Activated T-cell treated with anti-CD3 and anti-CD28 coated beads, Interleukin-2, amount 50 U/mL, for 24 hours (primary cell): ENCODE results near the gene OMP.

Experiments
- DNase-seq: peaks from one replicate; pipeline ENCODE4 v3.0.0-alpha.2; 2020
- H3K27ac Mint-ChIP-seq: 2 replicates; pipeline ENCODE4 v1.8.0; 2020; ENCODE audit warnings: mild to moderate bottlenecking, mixed read lengths
- H3K27me3 Mint-ChIP-seq: 2 replicates; pipeline ENCODE4 v1.8.0; 2020; ENCODE audit warnings: mixed read lengths
- H3K36me3 Mint-ChIP-seq: 2 replicates; pipeline ENCODE4 v1.8.0; 2020; ENCODE audit warnings: low read depth, mixed read lengths
- H3K4me1 Mint-ChIP-seq: 2 replicates; pipeline ENCODE4 v1.8.0; 2020; ENCODE audit warnings: low read depth, mixed read lengths
- H3K4me3 Mint-ChIP-seq: 2 replicates; pipeline ENCODE4 v1.8.0; 2020; ENCODE audit warnings: mild to moderate bottlenecking, moderate library complexity, mixed read lengths
- H3K9me3 Mint-ChIP-seq: 2 replicates; pipeline ENCODE4 v1.8.0; 2020; ENCODE audit warnings: mixed read lengths

The OMP gene

DNA sequence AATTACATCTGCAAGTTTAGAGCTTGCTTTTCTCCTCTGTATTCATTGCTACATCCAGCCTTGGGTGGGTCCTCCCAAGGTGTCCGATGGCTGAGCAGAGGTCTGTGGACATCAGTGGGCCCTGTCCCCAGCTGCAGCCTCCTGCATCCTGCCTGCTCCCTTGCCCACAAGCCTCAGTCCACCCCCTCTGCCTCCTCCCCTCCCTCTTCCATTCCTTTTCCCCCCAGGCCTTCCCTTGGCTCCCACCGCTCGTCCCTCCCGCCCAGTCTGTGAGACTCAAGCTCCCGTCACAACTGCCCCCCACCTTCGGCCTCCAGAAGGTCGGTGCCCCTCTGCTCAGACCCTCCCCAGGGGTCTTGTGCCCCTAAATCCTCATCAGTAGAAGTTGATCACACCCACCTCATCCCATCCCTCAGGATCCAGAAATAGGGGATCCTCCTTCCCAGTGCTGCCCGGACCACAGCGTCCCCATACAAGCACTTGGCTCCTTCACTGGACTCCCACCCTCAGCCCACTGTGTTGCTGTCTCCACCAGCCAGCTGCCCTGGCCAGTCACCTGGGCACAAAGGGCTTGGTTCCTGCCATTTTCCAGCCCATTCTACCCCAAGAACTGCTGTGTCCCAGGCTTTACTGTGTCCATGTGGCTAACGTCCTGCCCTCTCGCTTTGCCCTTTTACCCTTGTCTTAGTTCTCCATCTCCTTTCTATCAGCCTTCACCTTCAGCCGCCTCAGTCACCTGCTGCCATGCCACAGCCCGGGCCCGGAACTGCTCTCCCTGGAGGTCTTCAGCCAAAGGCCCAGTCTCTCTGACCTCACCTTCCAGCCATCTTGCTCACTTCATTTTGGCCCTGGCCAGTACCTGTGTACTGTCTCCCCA, 2.2 kb upstream of the OMP start:
- Mint-ChIP-seq H3K4me3 (no peak overlapping the region), H3K4me1 (no peaks in the 10 kb centered on the region), H3K36me3 (no peaks in the 10 kb centered on the region), H3K9me3 (no peaks in the 10 kb centered on the region), H3K27me3 (no peaks in the 10 kb centered on the region), H3K27ac (no peak overlapping the region)
- no peak for DNase-seq

DNA sequence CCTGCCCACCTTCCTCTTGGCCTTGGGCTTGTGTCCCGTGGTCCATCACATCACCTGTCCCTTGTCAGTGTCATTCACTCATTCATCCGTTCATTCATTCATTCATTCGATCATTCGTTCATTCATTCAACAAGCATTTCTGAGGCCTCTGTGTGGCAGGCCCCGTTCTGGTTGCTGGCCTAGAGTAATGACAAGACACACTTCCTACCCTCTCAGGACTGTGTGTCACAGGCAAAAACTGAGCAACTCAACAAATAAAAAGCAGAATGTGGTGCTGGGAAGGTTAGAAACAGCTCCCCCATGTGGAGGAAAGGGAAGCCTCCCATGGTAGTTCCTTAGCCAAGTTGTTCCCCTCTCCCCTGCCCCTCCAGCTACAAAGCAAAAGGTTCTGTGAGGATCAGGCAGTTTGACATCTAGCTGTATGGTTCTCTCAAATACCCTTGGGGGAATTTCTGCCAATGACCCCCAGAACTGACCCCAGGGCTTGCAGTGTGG, 1.6 kb upstream of the OMP start:
- H3K27ac Mint-ChIP-seq: no peak overlapping the region
- H3K4me3 Mint-ChIP-seq: no peak overlapping the region
- H3K27me3 Mint-ChIP-seq: no peaks in the 10 kb centered on the region
- no peaks in the 10 kb centered on the region for H3K9me3 Mint-ChIP-seq
- no peaks in the 10 kb centered on the region for H3K36me3 Mint-ChIP-seq
- DNase-seq: no peak
- no peaks in the 10 kb centered on the region for H3K4me1 Mint-ChIP-seq

DNA sequence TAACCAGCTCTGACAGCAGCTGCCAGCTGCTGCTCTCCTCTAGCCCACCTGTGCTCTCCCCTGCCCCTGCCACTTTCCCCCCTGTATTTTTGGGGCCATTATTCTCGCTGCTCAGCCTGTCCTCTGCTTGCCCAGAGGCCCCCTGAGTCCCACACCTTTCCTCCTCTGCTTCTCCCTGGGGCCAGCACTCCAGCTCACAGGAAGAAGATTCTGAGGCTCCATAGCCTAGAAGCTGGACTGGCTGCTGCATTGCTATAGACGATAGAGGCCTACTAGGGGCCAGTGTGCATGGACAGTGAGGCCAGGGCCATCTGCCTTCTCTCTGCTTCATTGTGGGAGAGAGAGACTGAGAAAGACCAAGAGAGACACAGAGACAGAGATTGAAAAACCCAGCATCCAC, 679 bp downstream of the OMP start:
- Mint-ChIP-seq H3K4me1 (no peaks in the 10 kb centered on the region), H3K9me3 (no peaks in the 10 kb centered on the region), H3K4me3 (no peak overlapping the region), H3K27me3 (no peaks in the 10 kb centered on the region), H3K36me3 (no peaks in the 10 kb centered on the region), H3K27ac (no peak overlapping the region)
- no peak for DNase-seq

DNA sequence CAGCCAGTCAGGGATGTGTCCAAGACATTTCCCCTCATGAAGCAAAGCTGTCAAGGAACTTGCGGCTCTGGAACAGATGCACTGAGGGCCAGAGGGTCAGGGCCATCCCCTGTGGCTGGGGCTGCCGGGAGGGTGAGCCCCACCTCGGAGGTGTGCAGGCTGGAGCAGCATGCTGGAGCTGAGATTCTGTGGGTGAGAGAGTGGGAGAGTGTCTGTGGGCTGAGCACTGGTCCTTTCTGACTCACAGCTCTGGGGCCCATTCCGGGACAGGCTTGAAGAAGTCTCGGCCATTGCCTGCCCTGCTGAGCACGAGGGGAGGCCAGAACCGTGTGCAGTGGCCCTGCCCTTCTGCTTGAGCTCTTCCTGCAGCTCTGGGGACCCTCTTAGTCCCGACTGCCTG, 2.1 kb downstream of the OMP start:
- H3K4me1 Mint-ChIP-seq: no peaks in the 10 kb centered on the region

DNA sequence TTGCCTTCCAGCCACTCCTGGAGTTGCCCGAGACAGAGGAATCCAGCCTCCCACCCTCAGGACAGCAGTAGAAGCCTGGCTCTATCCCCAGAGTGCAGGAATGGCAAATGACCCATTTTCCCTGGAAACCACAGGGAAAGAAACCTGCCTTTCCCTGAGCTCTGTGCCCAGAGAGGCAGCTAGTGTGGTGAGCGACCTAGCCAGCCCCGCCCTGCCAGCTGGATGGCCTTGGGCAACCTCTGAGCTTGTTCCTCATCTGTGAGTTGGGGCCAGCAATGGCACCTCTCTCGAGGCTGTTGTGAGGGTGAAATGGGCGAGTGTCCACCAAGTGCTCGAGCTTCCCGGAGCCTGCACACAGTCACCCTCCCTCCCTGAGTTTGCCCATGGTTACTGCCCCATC, 3.7 kb downstream of the OMP start:
- Mint-ChIP-seq H3K4me1 (no peaks in the 10 kb centered on the region), H3K36me3 (no peaks in the 10 kb centered on the region), H3K27ac (no peak overlapping the region), H3K27me3 (no peaks in the 10 kb centered on the region), H3K4me3 (no peak overlapping the region), H3K9me3 (no peaks in the 10 kb centered on the region)
- DNase-seq: no peak

More for the DNA sequence above, 2.1 kb downstream of the OMP start:
- H3K36me3 Mint-ChIP-seq: no peaks in the 10 kb centered on the region
- no peak overlapping the region for H3K4me3 Mint-ChIP-seq
- H3K27ac Mint-ChIP-seq: no peak overlapping the region
- H3K27me3 Mint-ChIP-seq: no peaks in the 10 kb centered on the region
- DNase-seq: no peak
- H3K9me3 Mint-ChIP-seq: no peaks in the 10 kb centered on the region

DNA sequence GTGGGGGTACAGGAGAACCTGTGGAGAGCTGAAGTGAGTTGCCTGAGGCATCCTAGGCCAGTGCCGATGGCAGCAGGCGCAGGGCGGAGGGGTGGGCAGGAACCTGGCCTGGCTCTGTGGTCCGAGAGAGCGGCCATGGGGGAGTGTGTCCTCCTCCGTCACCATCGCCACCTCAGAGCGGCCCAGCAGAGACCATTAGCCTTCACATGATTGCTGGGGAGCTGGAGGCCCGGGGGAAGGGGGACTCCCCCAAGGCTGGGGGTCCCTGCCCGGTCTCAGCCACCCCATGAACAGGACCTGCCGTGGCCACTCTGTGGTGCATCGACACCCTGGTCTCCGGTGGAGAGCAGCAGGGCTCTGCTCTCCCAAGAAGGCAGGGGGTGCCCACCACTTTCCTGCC, 4.1 kb downstream of the OMP start:
- Mint-ChIP-seq H3K4me3 (no peak overlapping the region), H3K36me3 (no peaks in the 10 kb centered on the region), H3K27me3 (no peaks in the 10 kb centered on the region), H3K27ac (no peak overlapping the region), H3K9me3 (no peaks in the 10 kb centered on the region), H3K4me1 (no peaks in the 10 kb centered on the region)
- DNase-seq: no peak

DNA sequence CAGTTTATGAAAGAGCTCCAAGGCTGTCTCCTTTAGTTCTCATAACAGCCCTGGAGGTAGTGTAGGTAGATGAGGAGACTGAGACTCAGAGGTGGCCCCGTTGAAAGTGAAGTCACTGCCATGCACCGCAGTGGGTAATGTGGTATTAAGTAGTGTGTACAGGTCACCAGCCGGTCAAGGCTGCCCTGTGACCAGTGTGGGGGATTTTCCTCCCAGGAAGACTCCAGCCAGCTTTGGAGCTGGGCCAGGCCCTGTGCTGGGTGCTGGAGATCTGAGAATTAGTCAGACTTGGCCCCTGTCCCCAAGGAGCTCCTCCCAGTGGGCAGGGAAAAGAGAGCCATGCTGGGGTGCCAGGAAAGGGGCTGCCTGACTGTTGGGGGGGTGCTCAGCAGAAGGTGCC, 5.3 kb downstream of the OMP start:
- Mint-ChIP-seq H3K27ac (no peak overlapping the region), H3K4me1 (no peaks in the 10 kb centered on the region), H3K27me3 (no peaks in the 10 kb centered on the region), H3K9me3 (no peaks in the 10 kb centered on the region), H3K36me3 (no peaks in the 10 kb centered on the region), H3K4me3 (no peak overlapping the region)
- no peak for DNase-seq

DNA sequence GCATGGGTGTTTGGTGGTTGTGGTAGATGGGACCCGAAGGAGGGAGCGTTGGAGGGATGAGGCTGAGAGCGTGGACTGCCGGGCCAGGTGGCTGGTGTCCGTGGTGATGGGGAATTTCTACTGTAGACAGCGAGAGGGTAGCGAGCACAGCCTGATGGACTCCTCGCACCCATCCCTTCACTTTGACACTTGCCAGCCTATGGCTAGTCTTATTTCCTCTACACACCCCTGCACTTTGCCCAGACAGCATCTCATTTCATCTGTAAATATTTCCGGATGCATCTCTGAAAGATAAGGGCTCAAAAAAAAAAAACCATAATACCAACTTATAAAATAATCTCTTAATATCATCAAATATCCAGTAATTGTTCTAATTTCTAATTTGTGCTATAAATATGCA, 5.8 kb downstream of the OMP start:
- no peak overlapping the region for H3K4me3 Mint-ChIP-seq
- H3K4me1 Mint-ChIP-seq: peaks cover 1% of the 10 kb centered on the region
- no peaks in the 10 kb centered on the region for H3K27me3 Mint-ChIP-seq
- H3K9me3 Mint-ChIP-seq: no peaks in the 10 kb centered on the region
- no peaks in the 10 kb centered on the region for H3K36me3 Mint-ChIP-seq
- no peak for DNase-seq
- no peak overlapping the region for H3K27ac Mint-ChIP-seq

DNA sequence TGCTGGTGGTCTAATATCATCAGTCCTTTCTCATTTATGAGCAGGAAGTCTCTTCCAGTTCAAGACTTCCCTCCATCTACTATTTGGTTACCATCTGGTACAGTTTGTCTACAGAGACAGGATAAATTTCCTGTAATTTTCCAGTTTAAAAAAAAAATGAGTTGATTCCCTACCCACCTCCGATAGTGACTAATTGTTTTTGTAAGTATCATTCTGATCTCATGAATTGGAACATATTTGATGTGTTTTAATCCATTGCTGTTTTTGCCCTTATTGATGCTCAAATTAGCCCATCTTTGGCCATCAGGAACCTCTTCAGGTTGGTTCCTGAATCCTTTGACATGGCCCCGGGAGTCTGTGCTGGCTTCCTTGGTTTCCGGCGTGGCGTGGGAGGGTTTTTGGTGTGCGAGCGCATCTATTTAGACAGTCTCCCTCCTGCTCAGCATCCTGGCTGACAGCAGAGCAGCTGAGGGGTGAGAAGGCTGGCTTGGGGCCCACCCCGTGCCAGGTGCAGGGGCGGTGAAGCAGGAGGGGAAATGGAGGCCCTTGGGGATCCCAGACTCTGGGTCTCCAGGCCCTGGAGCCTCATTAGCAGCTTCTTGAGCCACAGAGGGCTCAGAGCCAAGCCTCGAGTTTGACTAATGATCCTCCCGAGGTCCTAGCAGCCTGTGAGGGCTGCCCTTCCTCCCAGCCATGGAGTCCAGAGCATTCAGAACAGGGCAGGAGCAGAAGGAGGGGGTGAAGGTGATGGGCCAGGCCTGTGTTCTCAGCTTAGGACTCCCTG, 6.8 kb downstream of the OMP start:
- Mint-ChIP-seq H3K4me3 (no peak overlapping the region), H3K9me3 (no peaks in the 10 kb centered on the region), H3K27me3 (no peaks in the 10 kb centered on the region), H3K36me3 (no peaks in the 10 kb centered on the region), H3K4me1 (peaks cover 1% of the 10 kb centered on the region), H3K27ac (no peak overlapping the region)
- no peak for DNase-seq

DNA sequence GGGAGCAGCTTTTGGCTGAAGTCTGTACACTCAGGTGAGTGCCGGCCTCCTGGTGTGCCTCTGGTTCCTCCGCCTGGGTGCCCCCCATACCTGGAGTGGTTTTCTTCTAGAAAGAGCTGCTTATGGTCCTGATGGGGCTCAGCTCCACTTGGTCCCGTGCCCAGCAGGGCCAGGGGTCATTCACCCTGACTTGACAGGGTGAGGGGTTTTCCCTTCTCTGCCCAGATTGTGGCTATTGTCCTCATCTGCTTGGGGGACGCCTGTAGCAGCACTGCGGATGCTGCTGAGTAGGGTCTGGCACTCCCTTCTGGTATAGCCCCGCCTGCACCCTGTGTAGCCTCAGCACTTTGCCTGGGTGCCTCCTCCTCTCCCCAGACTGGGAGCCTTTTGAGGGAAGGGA, 8.2 kb downstream of the OMP start:
- H3K27ac Mint-ChIP-seq: no peak overlapping the region
- peaks cover 1% of the 10 kb centered on the region for H3K4me1 Mint-ChIP-seq
- no peak for DNase-seq
- no peaks in the 10 kb centered on the region for H3K27me3 Mint-ChIP-seq
- H3K36me3 Mint-ChIP-seq: no peaks in the 10 kb centered on the region
- H3K4me3 Mint-ChIP-seq: no peak overlapping the region
- no peaks in the 10 kb centered on the region for H3K9me3 Mint-ChIP-seq

DNA sequence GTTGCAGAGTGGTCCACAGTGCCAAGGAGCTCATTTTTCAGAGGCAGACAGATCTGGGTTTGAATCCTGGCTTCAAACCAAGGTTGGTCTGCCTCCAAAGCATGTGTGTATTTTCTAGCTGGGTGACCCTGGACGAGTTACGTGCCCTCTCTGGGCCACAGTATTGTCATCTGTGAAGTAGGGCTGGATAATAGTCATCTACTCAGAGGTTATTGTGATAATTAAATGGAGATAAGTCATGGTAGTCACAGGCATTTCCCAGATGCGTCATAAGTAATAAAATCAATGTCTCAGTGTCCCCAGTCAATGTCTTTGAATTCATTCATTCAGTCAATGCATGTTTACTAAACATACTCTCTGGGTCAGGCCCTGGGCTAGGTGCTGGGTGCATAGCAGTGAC, 8.6 kb downstream of the OMP start:
- Mint-ChIP-seq H3K4me1 (peaks cover 1% of the 10 kb centered on the region), H3K9me3 (no peaks in the 10 kb centered on the region), H3K36me3 (no peaks in the 10 kb centered on the region), H3K27me3 (no peaks in the 10 kb centered on the region), H3K4me3 (no peak overlapping the region), H3K27ac (no peak overlapping the region)
- DNase-seq: no peak

DNA sequence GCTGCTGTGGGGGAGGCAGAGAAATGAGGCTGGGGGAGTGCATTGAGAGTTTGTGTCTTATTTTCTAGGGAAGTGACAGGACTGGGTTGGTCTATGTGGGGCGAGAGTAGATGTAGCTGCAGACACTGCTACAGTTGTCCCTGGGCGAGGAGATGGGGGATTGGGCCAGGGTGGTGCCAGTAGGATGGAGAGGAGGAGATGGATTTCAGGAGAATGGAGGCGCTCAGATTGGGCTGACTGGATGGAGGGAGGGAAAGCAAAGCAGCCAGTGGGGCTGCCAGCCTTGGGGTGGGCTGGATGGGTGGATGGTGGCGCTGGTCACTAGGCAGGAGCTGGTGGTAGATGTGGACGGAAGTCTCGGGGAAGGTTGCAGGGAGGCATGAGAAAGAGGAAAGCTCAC, 9.3 kb downstream of the OMP start:
- Mint-ChIP-seq H3K4me1 (peaks cover 1% of the 10 kb centered on the region), H3K9me3 (no peaks in the 10 kb centered on the region), H3K27me3 (no peaks in the 10 kb centered on the region), H3K4me3 (no peak overlapping the region), H3K36me3 (no peaks in the 10 kb centered on the region), H3K27ac (no peak overlapping the region)
- DNase-seq: no peak

DNA sequence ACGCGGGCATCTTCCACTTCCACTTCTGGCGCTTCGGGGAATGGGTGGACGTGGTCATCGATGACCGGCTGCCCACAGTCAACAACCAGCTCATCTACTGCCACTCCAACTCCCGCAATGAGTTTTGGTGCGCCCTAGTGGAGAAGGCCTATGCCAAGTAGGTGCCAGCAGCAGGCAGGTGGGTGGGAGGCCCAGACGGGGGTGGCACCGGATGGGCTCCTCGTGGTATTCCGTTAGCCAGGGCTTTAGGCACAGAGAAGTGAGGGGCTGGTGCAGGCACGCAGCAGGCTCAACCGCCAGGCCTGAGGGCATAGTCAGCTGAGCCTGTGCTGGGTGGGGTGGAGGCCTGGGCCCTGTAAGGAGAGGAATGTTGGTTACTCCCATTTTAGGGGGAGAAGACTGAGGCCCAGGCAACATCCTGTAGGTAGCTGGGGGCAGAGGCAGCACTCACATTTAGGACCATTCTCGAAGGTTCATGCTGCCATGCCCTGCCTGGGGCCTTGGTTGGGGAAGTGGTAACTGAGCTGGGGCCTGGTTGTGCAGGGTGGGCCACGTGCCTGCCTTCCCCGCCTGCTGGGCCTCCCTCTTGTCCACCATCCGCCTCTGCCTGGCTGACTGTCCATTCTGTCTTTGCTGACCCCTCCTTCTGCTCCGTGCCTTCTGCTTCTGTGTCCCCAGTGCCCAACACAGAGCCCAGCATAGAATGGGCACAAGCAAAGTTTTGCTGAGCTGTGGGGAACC, 10.2 kb downstream of the OMP start:
- Mint-ChIP-seq H3K9me3 (no peaks in the 10 kb centered on the region), H3K27me3 (no peaks in the 10 kb centered on the region), H3K4me3 (no peak overlapping the region), H3K4me1 (peaks cover 1% of the 10 kb centered on the region), H3K36me3 (no peaks in the 10 kb centered on the region), H3K27ac (no peak overlapping the region)
- DNase-seq: no peak

DNA sequence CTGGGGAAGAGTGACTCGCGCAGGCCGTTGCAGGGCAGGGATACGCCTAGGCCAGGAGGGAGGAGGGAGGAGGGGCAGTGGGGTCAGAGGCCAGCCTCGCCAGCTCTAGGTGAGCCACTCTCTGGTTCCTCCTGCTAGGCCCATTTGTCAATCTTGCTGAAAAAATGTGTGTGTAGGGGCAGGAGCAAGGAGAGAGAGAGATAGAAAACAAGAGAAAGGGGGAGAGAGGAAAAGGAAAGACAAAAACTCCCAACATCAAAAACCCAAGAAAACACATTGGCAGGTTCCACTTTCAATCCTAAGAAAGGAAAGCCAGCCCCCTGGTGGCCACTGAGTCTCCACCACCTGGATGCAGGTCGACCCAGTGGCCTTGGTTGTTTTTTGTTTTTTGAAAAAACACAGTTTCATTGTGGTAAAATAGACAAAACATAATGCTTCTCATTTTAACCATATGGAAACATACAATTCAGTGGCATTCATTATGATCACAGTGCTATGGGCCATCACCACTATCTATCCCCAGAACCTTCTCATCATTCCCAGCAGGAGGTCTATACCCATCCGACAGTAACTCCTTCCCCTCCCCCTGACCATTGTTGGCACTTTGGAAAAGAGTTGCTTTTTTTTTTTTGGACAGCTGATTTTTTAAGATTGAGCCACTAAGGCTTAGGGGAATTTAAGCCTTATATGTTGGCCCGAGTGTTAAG, 10.9 kb downstream of the OMP start:
- Mint-ChIP-seq H3K4me1 (peaks cover 1% of the 10 kb centered on the region), H3K36me3 (no peaks in the 10 kb centered on the region), H3K27me3 (no peaks in the 10 kb centered on the region), H3K9me3 (no peaks in the 10 kb centered on the region), H3K27ac (no peak overlapping the region), H3K4me3 (no peak overlapping the region)
- DNase-seq: no peak
